ENCODE measurements around the gene TSC22D2.

DNA sequence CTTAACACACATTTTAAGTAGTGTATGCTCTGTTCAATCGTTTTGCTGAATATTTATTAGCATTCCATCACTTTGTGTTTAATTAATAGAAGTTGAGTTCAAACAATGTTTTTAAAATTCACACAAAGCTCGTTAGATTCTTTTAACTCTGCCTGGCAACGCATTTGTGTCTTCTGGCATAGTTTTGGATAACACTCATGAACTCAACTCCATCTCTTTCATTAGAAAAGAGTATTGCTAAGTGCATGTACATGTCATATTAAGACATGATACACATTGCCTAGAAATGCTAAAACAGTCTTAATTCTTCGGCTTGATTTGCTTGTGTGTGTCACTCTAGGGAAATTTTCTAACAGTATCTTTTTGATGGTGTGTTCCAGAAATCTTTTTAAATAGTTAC is 15.7 kb downstream of the TSC22D2 start:
- TF ChIP-seq TARDBP (IDR thresholded peaks at IDR 0.05; ENCODE audit: borderline replicate concordance): no peak
- TF ChIP-seq, protein P1, sequence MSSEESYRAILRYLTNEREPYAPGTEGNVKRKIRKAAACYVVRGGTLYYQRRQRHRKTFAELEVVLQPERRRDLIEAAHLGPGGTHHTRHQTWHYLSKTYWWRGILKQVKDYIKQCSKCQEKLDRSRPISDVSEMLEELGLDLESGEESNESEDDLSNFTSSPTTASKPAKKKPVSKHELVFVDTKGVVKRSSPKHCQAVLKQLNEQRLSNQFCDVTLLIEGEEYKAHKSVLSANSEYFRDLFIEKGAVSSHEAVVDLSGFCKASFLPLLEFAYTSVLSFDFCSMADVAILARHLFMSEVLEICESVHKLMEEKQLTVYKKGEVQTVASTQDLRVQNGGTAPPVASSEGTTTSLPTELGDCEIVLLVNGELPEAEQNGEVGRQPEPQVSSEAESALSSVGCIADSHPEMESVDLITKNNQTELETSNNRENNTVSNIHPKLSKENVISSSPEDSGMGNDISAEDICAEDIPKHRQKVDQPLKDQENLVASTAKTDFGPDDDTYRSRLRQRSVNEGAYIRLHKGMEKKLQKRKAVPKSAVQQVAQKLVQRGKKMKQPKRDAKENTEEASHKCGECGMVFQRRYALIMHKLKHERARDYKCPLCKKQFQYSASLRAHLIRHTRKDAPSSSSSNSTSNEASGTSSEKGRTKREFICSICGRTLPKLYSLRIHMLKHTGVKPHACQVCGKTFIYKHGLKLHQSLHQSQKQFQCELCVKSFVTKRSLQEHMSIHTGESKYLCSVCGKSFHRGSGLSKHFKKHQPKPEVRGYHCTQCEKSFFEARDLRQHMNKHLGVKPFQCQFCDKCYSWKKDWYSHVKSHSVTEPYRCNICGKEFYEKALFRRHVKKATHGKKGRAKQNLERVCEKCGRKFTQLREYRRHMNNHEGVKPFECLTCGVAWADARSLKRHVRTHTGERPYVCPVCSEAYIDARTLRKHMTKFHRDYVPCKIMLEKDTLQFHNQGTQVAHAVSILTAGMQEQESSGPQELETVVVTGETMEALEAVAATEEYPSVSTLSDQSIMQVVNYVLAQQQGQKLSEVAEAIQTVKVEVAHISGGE (CRISPR knock-in tag; IDR thresholded peaks at IDR 0.05): no peak
- TF ChIP-seq, protein P2, sequence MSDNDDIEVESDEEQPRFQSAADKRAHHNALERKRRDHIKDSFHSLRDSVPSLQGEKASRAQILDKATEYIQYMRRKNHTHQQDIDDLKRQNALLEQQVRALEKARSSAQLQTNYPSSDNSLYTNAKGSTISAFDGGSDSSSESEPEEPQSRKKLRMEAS (IDR thresholded peaks at IDR 0.05; ENCODE audit: low read depth, low read length): no peak
- TF ChIP-seq, protein P3, sequence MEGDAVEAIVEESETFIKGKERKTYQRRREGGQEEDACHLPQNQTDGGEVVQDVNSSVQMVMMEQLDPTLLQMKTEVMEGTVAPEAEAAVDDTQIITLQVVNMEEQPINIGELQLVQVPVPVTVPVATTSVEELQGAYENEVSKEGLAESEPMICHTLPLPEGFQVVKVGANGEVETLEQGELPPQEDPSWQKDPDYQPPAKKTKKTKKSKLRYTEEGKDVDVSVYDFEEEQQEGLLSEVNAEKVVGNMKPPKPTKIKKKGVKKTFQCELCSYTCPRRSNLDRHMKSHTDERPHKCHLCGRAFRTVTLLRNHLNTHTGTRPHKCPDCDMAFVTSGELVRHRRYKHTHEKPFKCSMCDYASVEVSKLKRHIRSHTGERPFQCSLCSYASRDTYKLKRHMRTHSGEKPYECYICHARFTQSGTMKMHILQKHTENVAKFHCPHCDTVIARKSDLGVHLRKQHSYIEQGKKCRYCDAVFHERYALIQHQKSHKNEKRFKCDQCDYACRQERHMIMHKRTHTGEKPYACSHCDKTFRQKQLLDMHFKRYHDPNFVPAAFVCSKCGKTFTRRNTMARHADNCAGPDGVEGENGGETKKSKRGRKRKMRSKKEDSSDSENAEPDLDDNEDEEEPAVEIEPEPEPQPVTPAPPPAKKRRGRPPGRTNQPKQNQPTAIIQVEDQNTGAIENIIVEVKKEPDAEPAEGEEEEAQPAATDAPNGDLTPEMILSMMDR (IDR thresholded peaks at IDR 0.05 in 2 of 3, conservative IDR thresholded peaks at IDR 0.05 in 1 of 3; ENCODE audit: control insufficient read depth in 2 of 3, extremely low read depth in 1 of 3, insufficient read depth in 1 of 3, low read depth in 3 of 3, low read length in 3 of 3): no peak

Measured in GM12878 (cell line).